Neuronal stem cell (in vitro differentiated cells): ENCODE results near the gene CD52.
"Not testable (repeated sequence)": the region's sequence is repeated elsewhere in the genome, so short reads cannot be mapped to it uniquely, and the experiment has no call there.

Experiments
- DNase-seq: peaks from one replicate; pipeline ENCODE4 v3.0.0-alpha.2; 2013; ENCODE audit warnings: low spot score
- H2AFZ ChIP-seq: one replicate; pipeline ENCODE4 v1.6.1; 2013; ENCODE audit warnings: mild to moderate bottlenecking, low read length, inconsistent platforms
- H2AK5ac ChIP-seq: 2 replicates; pipeline ENCODE4 v1.6.1; 2013; ENCODE audit warnings: low read depth, mild to moderate bottlenecking, inconsistent platforms, low read length, moderate library complexity, mixed read lengths
- H2BK120ac ChIP-seq: 2 replicates; pipeline ENCODE4 v1.6.1; 2013; ENCODE audit warnings: low read depth, mild to moderate bottlenecking, inconsistent platforms, low read length, moderate library complexity, mixed read lengths
- H2BK12ac ChIP-seq: one replicate; pipeline ENCODE4 v1.6.1; 2013; ENCODE audit warnings: low read length, inconsistent platforms
- H2BK15ac ChIP-seq: 2 replicates; pipeline ENCODE4 v1.6.1; 2013; ENCODE audit warnings: mild to moderate bottlenecking, low read length, inconsistent platforms, mixed read lengths
- H2BK5ac ChIP-seq: one replicate; pipeline ENCODE4 v1.6.1; 2013; ENCODE audit warnings: inconsistent platforms, mild to moderate bottlenecking, low read length, moderate library complexity
- H3K14ac ChIP-seq: one replicate; pipeline ENCODE4 v1.6.1; 2013; ENCODE audit warnings: low read length, inconsistent platforms
- H3K18ac ChIP-seq: 2 replicates; pipeline ENCODE4 v1.6.1; 2013; ENCODE audit warnings: low read length, inconsistent platforms
- H3K23ac ChIP-seq: 2 replicates; pipeline ENCODE4 v1.6.1; 2013; ENCODE audit warnings: low read depth, mild to moderate bottlenecking, mixed read lengths, low read length, inconsistent platforms; ENCODE audit not compliant: poor library complexity
- H3K27ac ChIP-seq: replicated peaks from 3 replicates; pipeline ENCODE4 v1.5.1; 2013; ENCODE audit warnings: low read length, inconsistent platforms
- H3K27me3 ChIP-seq, 3 experiments: 2 replicates each; pipeline ENCODE4 v1.6.1; 2013; ENCODE audit warnings: low read length in 3 of 3, mild to moderate bottlenecking in 2 of 3, inconsistent platforms in 1 of 3, low read depth in 1 of 3, mixed read lengths in 1 of 3, moderate library complexity in 1 of 3; ENCODE audit not compliant: control insufficient read depth in 3 of 3, insufficient read depth in 3 of 3
- H3K36me3 ChIP-seq, 2 donors: replicated peaks in 1 of 2; 2 replicates each; pipeline ENCODE4 v1.6.1; 2013; ENCODE audit warnings: low read length in 2 of 2; ENCODE audit not compliant: control insufficient read depth in 2 of 2, insufficient read depth in 2 of 2
- H3K4ac ChIP-seq: 2 replicates; pipeline ENCODE4 v1.6.1; 2013; ENCODE audit warnings: inconsistent platforms, mild to moderate bottlenecking, low read length, moderate library complexity
- H3K4me1 ChIP-seq, 2 donors: 1 replicate in 1 of 2; 2 replicates in 1 of 2; pipeline ENCODE4 v1.6.1; 2013; ENCODE audit warnings: low read length in 2 of 2, low read depth in 1 of 2; ENCODE audit not compliant: control insufficient read depth in 2 of 2, insufficient read depth in 1 of 2
- H3K4me2 ChIP-seq: one replicate; pipeline ENCODE4 v1.6.1; 2013; ENCODE audit warnings: mild to moderate bottlenecking, low read length, inconsistent platforms; ENCODE audit not compliant: insufficient read depth, poor library complexity, severe bottlenecking
- H3K4me3 ChIP-seq, 2 donors: 2 replicates each; pipeline ENCODE4 v1.5.1; 2013; ENCODE audit warnings: low read length in 2 of 2, mild to moderate bottlenecking in 2 of 2, inconsistent platforms in 1 of 2, moderate library complexity in 1 of 2
- H3K79me1 ChIP-seq: one replicate; pipeline ENCODE4 v1.6.1; 2013; ENCODE audit warnings: low read depth, mild to moderate bottlenecking, inconsistent platforms, low read length, moderate library complexity
- H3K9ac ChIP-seq: one replicate; pipeline ENCODE4 v1.6.1; 2013; ENCODE audit warnings: mild to moderate bottlenecking, low read depth, low read length, inconsistent platforms; ENCODE audit not compliant: poor library complexity
- H3K9me3 ChIP-seq, 2 donors: replicated peaks in 1 of 2; 2 replicates each; pipeline versions ENCODE3 to v1.6.1; 2013; ENCODE audit warnings: low read length in 2 of 2, mild to moderate bottlenecking in 2 of 2, inconsistent platforms in 1 of 2, low read depth in 1 of 2, mixed read lengths in 1 of 2, moderate library complexity in 1 of 2; ENCODE audit not compliant: control insufficient read depth in 2 of 2, insufficient read depth in 1 of 2
- H4K8ac ChIP-seq: one replicate; pipeline ENCODE4 v1.6.1; 2013; ENCODE audit warnings: low read depth, mild to moderate bottlenecking, inconsistent platforms, low read length, moderate library complexity
- H4K91ac ChIP-seq: one replicate; pipeline ENCODE4 v1.6.1; 2013; ENCODE audit warnings: low read length, low read depth, mild to moderate bottlenecking, inconsistent platforms; ENCODE audit not compliant: poor library complexity
- WGBS, 2 donors: extraction: QIAGEN DNeasy Blood & Tissue Kit; methylation state at CpG; one replicate each; pipeline ENCODE4 v1.1.7; 2013; ENCODE audit warnings: missing lambda C conversion rate in 2 of 2, mixed read lengths in 1 of 2; ENCODE audit not compliant: insufficient read length in 2 of 2, insufficient replicate concordance in 1 of 2; ENCODE audit errors: extremely low coverage in 2 of 2; 5-methylcytosine and 5-hydroxymethylcytosine counted together

The CD52 gene

DNA sequence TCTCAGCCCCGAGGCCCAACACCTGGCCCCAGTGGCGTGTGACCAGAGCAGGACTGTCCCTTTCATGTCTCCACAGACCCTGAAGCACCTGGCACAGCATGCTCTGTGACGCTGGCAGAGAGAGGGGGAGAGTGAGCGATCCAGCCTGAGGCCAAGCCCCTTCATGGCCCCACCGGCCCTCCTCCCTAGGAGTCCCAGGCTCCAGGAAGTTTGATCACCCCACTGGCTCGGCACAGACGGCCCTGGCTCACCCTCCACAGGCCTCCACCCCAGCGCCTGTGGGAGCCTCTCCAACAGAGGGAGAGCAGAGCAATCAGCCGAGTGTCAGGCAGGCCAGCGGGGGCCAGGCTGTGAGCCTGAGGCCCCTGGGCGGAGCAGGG lies 26.9 kb upstream of the CD52 start:
- peak overlapping the region; percentile 47 for H3K23ac ChIP-seq
- peak overlapping the region; percentile 30 for H4K8ac ChIP-seq
- H3K4me3 ChIP-seq, result no peak overlapping the region
- no peak overlapping the region for H2AFZ ChIP-seq
- no peaks in the 10 kb centered on the region for H3K36me3 ChIP-seq
- no peaks in the 10 kb centered on the region for H3K9me3 ChIP-seq
- H3K4ac ChIP-seq, result no peak overlapping the region
- no peak for DNase-seq
- peak overlapping the region; percentile 76 for H3K14ac ChIP-seq
- H3K4me1 ChIP-seq, result peaks cover 28 to 43% of the 10 kb centered on the region in 2 donors
- WGBS, 2 donors, result no CpG with 5 or more reads among the region's 11 CpGs
- H2BK12ac ChIP-seq, result peak overlapping the region; percentile 49
- peak overlapping the region; percentile 90 for H2AK5ac ChIP-seq
- H3K18ac ChIP-seq, result peak overlapping the region; percentile 94
- H4K91ac ChIP-seq, result no peak overlapping the region
- H2BK15ac ChIP-seq, result peak overlapping the region; percentile 11
- H2BK120ac ChIP-seq, result peak overlapping the region; percentile 96
- no peak overlapping the region for H3K27ac ChIP-seq
- no peak overlapping the region for H3K4me2 ChIP-seq
- peak overlapping the region; percentile 93 for H2BK5ac ChIP-seq
- H3K27me3 ChIP-seq, result no peaks in the 10 kb centered on the region
- no peaks in the 10 kb centered on the region for H3K79me1 ChIP-seq
- peak overlapping the region; percentile 67 for H3K9ac ChIP-seq

DNA sequence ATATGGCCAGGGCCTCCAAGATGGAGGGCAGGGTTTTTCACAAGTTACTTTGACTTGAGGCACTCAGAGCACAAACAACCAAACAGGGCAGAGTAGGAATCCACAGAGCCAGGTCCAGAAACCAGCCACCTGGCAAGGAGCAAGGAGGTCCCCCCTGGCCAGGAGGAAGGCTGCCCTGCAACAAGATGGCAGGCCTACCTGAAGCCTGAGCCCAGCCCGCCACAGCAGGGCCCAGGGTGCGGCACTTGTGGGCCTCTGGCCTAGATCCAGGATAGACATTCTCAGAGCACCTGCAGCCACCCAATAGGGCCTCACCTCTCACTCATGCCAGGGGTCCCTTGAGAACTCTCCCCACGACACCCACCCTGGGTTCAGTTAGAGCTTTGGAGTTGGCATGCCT lies 26.3 kb upstream of the CD52 start:
- no peak for DNase-seq
- Histone ChIP-seq H3K23ac (no peak overlapping the region), H2BK5ac (peak overlapping the region; percentile 93), H3K4me3 (no peak overlapping the region), H3K4ac (no peak overlapping the region), H3K4me1 (peaks cover 28 to 43% of the 10 kb centered on the region in 2 donors), H4K91ac (no peak overlapping the region), H3K9ac (peak overlapping the region; percentile 55), H4K8ac (no peak overlapping the region), H3K27ac (no peak overlapping the region), H3K14ac (no peak overlapping the region), H3K36me3 (no peaks in the 10 kb centered on the region), H3K27me3 (no peaks in the 10 kb centered on the region), H3K18ac (peak overlapping the region; percentile 71), H2BK15ac (peak overlapping the region; percentile 72), H3K4me2 (no peak overlapping the region), H2BK120ac (no peak overlapping the region), H3K9me3 (no peaks in the 10 kb centered on the region), H2AFZ (no peak overlapping the region), H2AK5ac (peak overlapping the region; percentile 90), H2BK12ac (peak overlapping the region; percentile 49), H3K79me1 (no peaks in the 10 kb centered on the region)
- no CpG with 5 or more reads among the region's 3 CpGs for WGBS, 2 donors

DNA sequence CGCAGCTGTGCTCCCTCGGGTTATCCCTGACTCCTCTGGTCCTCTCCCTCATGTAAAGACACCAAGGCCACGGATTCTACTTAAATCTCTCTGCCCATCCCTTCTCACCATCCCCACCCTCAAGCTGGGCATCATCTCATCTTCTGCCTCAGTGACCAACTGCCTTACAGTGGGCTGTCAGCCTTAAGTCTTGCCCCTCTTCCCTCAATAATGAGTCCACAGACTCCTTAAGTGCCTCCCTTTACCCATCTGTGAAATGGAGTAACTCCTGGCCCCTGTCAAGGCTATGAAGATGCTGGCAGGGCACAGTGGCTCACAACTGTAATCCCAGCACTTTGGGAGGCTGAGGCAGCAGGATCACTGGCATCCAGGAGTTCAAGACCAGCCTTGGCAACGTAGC lies 25.8 kb upstream of the CD52 start:
- H3K4me1 ChIP-seq, result peaks cover 28 to 42% of the 10 kb centered on the region in 2 donors
- H2BK15ac ChIP-seq, result peak overlapping the region; percentile 72
- H2BK5ac ChIP-seq, result no peak overlapping the region
- H3K4me2 ChIP-seq, result no peak overlapping the region
- H3K18ac ChIP-seq, result peak overlapping the region; percentile 71
- no peak overlapping the region for H4K91ac ChIP-seq
- peak overlapping the region; percentile 29 for H4K8ac ChIP-seq
- H3K79me1 ChIP-seq, result no peaks in the 10 kb centered on the region
- H3K9me3 ChIP-seq, result no peaks in the 10 kb centered on the region
- H3K4me3 ChIP-seq, result no peak overlapping the region
- no peak overlapping the region for H3K27ac ChIP-seq
- no CpG with 5 or more reads among the region's 4 CpGs for WGBS, 2 donors
- no peak overlapping the region for H2AFZ ChIP-seq
- H2BK12ac ChIP-seq, result no peak overlapping the region
- no peak for DNase-seq
- no peak overlapping the region for H3K23ac ChIP-seq
- no peaks in the 10 kb centered on the region for H3K27me3 ChIP-seq
- H2AK5ac ChIP-seq, result peak overlapping the region; percentile 90
- no peak overlapping the region for H3K14ac ChIP-seq
- H3K9ac ChIP-seq, result peak overlapping the region; percentile 55
- H2BK120ac ChIP-seq, result no peak overlapping the region
- no peaks in the 10 kb centered on the region for H3K36me3 ChIP-seq
- H3K4ac ChIP-seq, result no peak overlapping the region

DNA sequence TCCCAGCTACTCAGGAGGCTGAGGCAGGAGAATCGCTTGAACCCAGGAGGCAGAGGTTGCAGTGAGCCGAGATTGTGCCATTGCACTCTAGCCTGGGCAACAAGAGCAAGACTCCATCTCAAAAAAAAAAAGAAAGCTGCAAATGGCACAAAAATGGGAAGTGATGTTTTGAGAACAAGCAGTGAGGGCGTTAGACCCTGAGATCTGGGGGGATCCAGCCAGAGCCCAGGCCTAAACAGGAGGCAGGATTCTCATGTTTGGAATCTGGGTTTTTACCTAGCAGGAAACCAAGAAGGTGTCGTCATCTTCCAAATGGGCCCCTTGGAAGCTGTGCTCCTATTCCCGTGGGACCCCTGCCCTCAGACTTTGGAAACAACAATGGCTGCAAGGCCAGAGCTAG lies 25.0 kb upstream of the CD52 start:
- H4K8ac ChIP-seq, H3K9me3 ChIP-seq, H3K36me3 ChIP-seq, H3K23ac ChIP-seq, H3K18ac ChIP-seq, H4K91ac ChIP-seq, DNase-seq, H2AK5ac ChIP-seq, H3K9ac ChIP-seq, H3K27me3 ChIP-seq, H3K4me2 ChIP-seq, H3K14ac ChIP-seq, H2BK15ac ChIP-seq, H2BK120ac ChIP-seq, H2AFZ ChIP-seq, H3K27ac ChIP-seq, H2BK5ac ChIP-seq, H3K4me3 ChIP-seq, H3K4ac ChIP-seq, H3K79me1 ChIP-seq, H2BK12ac ChIP-seq: not testable (repeated sequence)
- WGBS, 2 donors, result no CpG with 5 or more reads among the region's 5 CpGs
- H3K4me1 ChIP-seq, result peaks cover 28 to 34% of the 10 kb centered on the region in 2 donors
